ENCODE results near the gene SREBF1. TPM values are rescaled to one million over a fixed set of nuclear protein-coding genes. Genes with fewer than 3 reads are reported as not detected.
A peak's percentile ranks its signal among the peaks of the same experiment; 100 is the strongest.

SREBF1 gene
- total RNA-seq, 1 donor from 2014 or later = 187 TPM

GRCh38 chr17:17857496-17857895 lies 20.7 kb upstream of the SREBF1 start:
- no peak overlapping the region for H3K4me3 Mint-ChIP-seq
- no peak for DNase-seq (ENCODE audit: low spot score in 2 of 2, unreplicated experiment in 2 of 2)
- H3K9me3 Mint-ChIP-seq = no peaks in the 10 kb centered on the region
- peaks cover 13% of the 10 kb centered on the region for H3K4me1 Mint-ChIP-seq
- no peak overlapping the region for H3K27ac Mint-ChIP-seq
- no peak for TF ChIP-seq CTCF (IDR thresholded peaks at IDR 0.05; ENCODE audit: unreplicated experiment)
- H3K36me3 Mint-ChIP-seq = peaks cover 2% of the 10 kb centered on the region
- H3K27me3 Mint-ChIP-seq (ENCODE audit: low read depth) = no peaks in the 10 kb centered on the region

- no peak for TF ChIP-seq CTCF (IDR thresholded peaks at IDR 0.05; ENCODE audit: unreplicated experiment)
- peaks cover 2% of the 10 kb centered on the region for H3K36me3 Mint-ChIP-seq
- peaks cover 22% of the 10 kb centered on the region for H3K4me1 Mint-ChIP-seq
- H3K4me3 Mint-ChIP-seq = no peak overlapping the region
- no peak overlapping the region for H3K27ac Mint-ChIP-seq
- no peaks in the 10 kb centered on the region for H3K27me3 Mint-ChIP-seq (ENCODE audit: low read depth)
- no peak for DNase-seq (ENCODE audit: low spot score in 2 of 2, unreplicated experiment in 2 of 2)
- no peaks in the 10 kb centered on the region for H3K9me3 Mint-ChIP-seq
Observed at GRCh38 chr17:17856386-17856785, 19.6 kb upstream of the SREBF1 start.

- H3K27me3 Mint-ChIP-seq (ENCODE audit: low read depth) = no peaks in the 10 kb centered on the region
- TF ChIP-seq CTCF (IDR thresholded peaks at IDR 0.05; ENCODE audit: unreplicated experiment) = no peak
- peaks cover 2% of the 10 kb centered on the region for H3K36me3 Mint-ChIP-seq
- no peak overlapping the region for H3K4me3 Mint-ChIP-seq
- DNase-seq (ENCODE audit: low spot score in 2 of 2, unreplicated experiment in 2 of 2) = no peak
- H3K4me1 Mint-ChIP-seq = peaks cover 26% of the 10 kb centered on the region
- peak overlapping the region; percentile 78 for H3K27ac Mint-ChIP-seq
- no peaks in the 10 kb centered on the region for H3K9me3 Mint-ChIP-seq
Observed at GRCh38 chr17:17855976-17856375, 19.2 kb upstream of the SREBF1 start.

GRCh38 chr17:17853811-17854447 lies 17.1 kb upstream of the SREBF1 start:
- no peak for DNase-seq (ENCODE audit: low spot score in 2 of 2, unreplicated experiment in 2 of 2)
- Mint-ChIP-seq H3K4me3 (no peak overlapping the region), H3K4me1 (peaks cover 35% of the 10 kb centered on the region), H3K27ac (peak overlapping the region; percentile 4), H3K9me3 (no peaks in the 10 kb centered on the region), H3K36me3 (peaks cover 7% of the 10 kb centered on the region), H3K27me3 (ENCODE audit: low read depth) (no peaks in the 10 kb centered on the region)
- TF ChIP-seq CTCF (IDR thresholded peaks at IDR 0.05; ENCODE audit: unreplicated experiment) = no peak

GRCh38 chr17:17852930-17853329 lies 16.1 kb upstream of the SREBF1 start:
- H3K27me3 Mint-ChIP-seq (ENCODE audit: low read depth) = no peaks in the 10 kb centered on the region
- no peak overlapping the region for H3K27ac Mint-ChIP-seq
- no peak overlapping the region for H3K4me3 Mint-ChIP-seq
- DNase-seq (ENCODE audit: low spot score in 2 of 2, unreplicated experiment in 2 of 2) = no peak
- H3K9me3 Mint-ChIP-seq = no peaks in the 10 kb centered on the region
- peaks cover 7% of the 10 kb centered on the region for H3K36me3 Mint-ChIP-seq
- no peak for TF ChIP-seq CTCF (IDR thresholded peaks at IDR 0.05; ENCODE audit: unreplicated experiment)
- peaks cover 35% of the 10 kb centered on the region for H3K4me1 Mint-ChIP-seq
